HG02970 (cell line): ENCODE results near the gene GFRAL.
"Not testable (repeated sequence)": the region's sequence is repeated elsewhere in the genome, so short reads cannot be mapped to it uniquely, and the experiment has no call there.

ENCODE experiments used
- ATAC-seq: cut with Tn5 transposase; IDR thresholded peaks from one replicate; pipeline ENCODE4 v1.9.1; 2021; ENCODE audit warnings: mild to moderate bottlenecking, moderate library complexity, moderate number of reproducible peaks; ENCODE audit not compliant: unreplicated experiment, low FRiP score

GFRAL gene, protein sequence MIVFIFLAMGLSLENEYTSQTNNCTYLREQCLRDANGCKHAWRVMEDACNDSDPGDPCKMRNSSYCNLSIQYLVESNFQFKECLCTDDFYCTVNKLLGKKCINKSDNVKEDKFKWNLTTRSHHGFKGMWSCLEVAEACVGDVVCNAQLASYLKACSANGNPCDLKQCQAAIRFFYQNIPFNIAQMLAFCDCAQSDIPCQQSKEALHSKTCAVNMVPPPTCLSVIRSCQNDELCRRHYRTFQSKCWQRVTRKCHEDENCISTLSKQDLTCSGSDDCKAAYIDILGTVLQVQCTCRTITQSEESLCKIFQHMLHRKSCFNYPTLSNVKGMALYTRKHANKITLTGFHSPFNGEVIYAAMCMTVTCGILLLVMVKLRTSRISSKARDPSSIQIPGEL

DNA sequence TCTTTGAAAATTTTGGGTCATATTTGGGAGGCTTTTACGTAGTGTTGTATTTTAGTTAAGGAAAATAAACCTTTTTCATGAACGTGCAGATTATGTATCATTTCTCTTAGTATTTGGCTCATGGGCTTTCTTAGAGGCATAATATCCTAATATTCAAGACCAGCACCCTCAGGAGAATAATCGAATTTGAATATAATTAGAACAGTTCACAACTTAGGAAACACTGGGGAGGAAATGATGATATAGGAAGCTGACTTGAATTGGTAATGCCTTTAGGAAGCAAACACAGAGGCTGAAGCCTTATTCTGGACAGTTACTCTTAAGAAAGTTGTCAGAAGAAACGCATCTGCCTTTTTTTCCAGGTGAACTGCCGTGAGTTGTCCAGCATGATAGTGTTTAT, at the start of gene GFRAL:
Gene GFRAL, plus strand, starts transcription at position 301 of the 400 bp plus-strand sequence. Its CDS starts 86 bp downstream, at position 387.
- ATAC-seq = no peak

DNA sequence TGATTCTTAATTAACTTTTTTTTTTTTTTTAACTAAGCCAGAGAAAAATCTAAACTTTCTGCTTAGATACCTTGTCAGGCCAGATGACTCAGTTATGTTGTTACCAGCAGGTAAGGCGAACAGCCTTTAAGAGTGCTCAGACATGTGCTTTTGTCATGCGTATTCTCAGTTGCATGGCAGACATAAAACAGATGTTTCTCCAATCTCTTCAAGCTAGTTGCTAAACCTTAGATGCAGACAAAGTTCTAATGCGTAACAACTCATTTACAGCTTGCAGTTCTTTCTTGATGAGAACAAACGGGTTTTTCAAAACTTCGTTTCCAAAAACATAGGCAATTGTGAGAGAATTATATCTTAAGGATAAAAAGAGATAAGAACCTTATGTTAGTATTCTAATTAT, 49.6 kb upstream of the GFRAL start:
- ATAC-seq = no peak

DNA sequence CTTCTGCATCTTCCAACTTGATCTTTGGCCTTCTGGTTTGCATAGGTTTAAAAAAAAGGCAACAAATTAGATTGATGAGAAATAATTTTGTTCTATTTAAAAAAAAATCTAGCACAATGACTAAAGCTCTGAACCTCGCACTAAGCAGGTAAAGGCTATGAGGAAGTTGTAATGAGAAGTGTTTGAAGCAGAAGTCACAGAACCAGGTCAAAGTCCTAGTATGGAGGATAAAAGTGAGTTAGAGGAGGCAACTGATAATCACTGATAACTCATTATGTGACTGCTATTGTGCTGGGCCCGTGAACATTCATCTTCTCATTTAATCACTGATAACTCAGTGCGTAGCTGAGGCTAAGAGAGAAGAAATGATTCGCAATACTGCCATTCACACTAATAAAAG, 46.1 kb upstream of the GFRAL start:
- ATAC-seq = no peak

DNA sequence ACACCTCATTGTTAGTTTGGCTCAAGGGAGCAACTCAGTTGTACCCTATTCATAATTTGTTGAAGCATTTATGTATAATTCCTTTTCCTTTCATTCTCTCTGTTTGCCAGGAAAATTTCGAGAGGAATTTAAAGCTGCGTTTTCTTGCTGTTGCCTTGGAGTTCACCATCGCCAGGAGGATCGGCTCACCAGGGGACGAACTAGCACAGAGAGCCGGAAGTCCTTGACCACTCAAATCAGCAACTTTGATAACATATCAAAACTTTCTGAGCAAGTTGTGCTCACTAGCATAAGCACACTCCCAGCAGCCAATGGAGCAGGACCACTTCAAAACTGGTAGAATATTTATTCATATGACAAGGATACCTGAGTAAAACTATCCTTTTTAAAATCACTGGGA, 45.2 kb upstream of the GFRAL start:
- no peak for ATAC-seq

DNA sequence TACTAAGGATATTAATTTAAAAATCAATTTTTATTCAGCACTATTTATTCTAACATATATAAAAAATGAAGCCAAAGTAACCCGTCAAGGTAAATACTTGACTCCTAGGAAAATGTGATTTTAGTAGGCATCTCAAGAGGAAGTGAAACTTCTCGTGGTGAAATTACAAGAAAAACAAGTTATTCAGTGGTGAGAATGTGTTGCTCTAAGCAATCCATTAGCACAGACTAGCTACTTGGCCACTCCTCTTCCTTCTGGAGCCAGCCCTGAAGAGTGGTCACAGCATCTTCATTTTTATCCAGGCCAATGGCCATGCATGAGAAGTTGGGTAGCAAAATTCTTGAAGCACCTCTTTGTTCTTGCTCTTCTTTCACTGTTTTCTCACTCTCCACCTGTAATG, 40.4 kb upstream of the GFRAL start:
- no peak for ATAC-seq

DNA sequence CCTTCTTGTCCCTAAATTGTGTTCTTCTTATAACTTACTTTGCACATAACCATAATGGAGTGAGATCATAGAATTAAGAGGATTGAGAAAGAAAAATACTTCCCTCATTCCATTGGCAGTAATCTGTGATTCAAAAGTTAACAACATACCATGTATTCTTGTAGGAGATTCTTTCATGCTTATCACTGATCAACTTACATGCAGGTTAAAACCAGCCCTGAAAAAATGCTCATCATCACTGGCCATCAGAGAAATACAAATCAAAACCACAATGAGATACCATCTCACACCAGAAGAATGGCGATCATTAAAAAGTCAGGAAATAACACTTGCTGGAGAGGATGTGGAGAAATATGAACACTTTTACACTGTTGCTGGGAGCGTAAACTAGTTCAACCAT, 36.5 kb upstream of the GFRAL start:
- ATAC-seq = no peak

DNA sequence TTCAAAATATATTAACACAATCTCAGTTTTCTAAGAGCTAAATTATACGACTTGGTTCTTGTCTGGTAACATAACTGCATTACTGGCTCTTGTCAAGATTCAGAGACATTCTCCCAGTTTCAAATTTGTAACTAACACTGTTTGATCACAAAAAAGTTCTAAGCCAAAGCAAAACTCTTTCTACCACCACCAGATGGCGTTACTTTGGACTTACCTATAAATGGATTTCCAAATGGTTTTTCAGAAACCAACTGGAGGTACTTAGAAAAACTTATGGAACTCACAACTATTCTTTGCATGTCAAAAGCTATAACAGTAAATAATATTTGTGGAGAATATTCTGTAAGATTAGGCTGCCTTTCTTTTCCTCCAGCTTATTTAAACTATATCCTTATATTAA, 34.2 kb upstream of the GFRAL start:
- ATAC-seq = no peak

DNA sequence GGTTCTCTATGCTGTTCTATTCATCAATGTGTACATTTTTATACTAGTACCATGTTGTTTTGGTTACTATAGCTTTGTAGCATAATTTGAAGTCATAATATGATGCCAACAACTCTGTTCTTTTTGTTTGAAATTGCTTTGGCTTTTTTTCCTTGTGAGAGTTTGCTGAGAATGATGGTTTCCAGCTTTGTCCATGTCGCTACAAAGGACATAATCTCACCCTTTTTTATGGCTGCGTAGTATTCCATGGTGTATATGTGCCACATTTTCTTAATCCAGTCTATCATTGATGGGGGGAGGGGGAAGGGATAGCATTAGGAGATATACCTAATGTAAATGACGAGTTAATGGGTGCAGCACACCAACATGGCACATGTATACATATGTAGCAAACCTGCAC, 30.1 kb upstream of the GFRAL start:
- ATAC-seq = not testable (repeated sequence)

DNA sequence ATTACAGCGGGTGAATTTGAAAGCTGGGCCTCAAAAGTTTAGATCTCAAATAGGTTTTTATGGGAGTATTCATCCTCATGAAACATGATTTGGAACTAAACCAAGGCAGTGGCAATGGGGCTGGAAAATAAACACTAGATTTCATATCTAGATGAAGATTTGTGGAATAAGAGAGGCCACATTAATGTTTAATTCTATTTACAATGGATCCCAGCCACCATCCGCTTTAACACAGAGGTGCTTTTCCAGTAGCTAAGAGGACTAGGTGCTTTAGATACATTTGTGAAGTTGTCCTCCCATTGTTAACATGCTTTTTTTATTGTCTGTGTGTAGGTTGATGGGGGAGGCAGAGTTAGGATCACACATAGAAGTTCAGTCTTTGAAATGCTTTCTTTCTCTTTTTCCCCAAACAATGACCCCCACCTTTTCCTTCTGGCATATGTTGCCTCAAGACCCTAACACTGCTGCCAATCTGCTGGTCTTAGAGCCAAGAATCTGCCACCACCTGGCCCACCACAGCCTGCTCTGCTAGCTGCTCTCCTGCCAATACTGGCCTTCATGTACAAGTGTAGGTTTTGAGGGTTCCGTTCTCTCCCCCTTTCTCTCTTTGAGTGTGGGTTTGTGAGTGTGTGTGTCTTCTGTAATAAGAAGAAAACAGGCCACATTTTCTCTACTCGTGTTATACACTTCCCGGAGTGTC, 27.8 kb upstream of the GFRAL start:
- no peak for ATAC-seq

DNA sequence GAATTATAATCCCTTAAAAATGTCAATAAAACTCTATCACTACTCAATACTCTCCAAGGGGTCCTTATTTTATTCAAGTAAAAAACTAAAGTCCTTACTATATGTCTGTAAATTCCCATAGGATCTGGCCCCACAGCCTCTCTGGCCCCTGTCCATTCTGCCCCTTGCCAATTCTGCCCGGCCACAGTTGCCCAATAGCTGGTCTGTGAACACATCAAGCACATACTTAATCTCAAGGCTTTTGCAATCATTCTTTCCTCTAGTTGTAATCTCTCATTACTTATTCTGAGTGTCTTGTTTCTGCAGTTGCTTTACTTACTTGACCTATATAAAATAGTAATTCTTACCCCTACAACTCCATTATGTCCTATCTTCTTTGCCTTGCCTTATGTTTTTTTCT, 22.5 kb upstream of the GFRAL start:
- no peak for ATAC-seq

DNA sequence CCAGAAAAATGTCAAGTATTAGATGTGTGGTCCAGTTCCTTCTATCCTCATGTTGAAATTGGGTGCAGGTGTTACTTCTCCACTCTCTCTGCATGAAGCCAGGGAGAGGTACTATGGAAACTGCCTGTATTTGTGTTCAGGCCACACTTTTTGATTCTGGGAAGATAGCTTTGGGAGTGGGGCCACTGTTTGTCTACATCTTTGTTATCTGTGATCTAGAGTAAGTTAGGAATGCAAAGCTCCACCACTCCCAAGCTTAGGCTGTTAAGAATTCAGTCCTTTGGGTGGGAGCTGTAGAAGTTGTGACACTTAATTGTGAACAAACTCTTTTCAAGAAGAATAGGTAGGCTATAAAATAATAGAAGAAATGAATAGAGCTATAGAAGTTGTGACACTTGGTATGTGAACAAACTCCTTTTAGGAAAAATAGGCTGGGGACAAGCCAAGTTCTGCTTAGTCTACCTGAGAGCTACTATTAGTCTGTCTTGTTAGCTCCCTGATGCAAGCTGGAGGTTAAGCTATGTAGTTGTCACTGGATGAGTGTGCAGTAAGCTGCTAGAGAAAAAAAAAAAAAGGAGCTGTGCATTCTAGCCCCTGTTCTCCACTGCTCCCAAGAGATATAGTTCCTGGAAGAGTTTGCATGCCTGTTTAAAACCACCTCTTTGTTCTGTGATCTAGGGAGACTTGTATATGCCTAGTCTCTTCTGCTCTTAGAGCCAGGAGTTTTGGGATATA, 7.1 kb upstream of the GFRAL start:
- ATAC-seq = no peak

DNA sequence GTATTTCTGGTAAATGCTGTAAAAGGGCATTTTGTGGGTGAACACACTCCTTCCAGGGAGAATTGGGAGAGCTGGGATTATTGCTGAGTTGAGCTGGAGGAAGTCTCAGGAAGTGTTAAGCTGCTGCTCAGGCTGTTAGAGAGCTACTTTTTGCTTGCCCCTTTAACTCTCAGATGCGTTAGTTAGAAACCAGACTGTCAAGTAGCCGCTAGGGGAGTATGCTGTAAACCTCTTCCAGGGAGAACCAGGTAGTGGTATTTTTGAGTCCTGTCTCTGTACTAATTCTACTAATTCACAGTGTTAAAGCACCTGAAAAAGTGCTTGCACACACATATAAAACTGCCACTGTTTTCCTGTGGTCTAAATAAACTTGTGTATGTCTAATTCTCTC, 6.6 kb upstream of the GFRAL start:
- no peak for ATAC-seq

DNA sequence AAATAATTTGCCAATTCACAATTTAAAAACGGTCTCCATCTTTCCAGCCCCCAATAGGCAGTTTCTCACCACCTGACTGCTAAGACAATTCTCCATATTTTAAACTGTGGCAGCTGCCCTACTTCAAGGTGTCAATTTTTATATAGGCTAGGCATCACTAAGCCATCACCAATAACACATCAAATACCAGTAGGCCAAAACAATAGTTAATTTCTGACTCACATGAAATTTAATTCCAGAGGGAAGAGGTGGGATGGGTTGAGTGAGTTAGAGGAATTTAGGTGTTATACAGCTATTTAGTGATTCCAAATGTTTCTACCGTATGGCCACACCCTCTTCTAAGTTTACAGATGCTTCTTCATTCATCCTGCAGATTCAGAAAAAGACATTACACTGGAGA, 49.9 kb downstream of the GFRAL start:
- ATAC-seq = no peak

DNA sequence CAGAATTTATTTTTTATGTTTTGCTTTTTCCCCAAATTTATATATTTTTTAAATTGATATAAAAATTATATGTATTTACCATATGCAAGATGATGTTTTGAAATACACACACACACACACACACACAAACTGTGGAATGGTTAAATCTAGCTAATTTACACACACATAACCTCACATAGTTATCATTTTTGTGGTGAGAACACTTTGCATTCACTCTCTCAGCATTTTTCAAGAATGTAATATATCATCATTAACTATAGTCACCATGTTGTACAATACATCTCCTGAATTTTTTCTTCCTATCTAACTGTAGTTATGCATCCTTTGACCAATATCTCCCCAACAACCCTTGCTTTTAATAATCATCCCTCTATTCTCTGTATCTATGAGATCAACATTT, 52.2 kb downstream of the GFRAL start:
- no peak for ATAC-seq

DNA sequence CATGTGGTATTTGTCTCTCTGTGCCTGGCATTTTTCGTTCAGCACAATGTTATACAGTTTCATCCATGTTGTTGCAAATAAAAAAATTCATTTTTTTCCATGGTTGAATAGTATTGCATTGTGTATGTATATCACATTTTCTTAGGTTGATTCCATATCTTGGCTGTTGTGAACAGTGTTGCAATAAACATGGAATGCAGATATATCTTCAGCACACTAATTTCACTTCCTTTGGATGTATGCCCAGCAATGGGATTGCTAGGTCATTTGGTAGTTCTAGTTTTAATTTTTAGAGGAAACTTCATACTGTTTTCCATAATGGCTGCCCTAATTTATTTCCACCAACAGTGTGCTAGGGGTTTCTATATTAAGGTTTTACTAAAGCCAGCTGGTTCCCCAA, 52.6 kb downstream of the GFRAL start:
- no peak for ATAC-seq

DNA sequence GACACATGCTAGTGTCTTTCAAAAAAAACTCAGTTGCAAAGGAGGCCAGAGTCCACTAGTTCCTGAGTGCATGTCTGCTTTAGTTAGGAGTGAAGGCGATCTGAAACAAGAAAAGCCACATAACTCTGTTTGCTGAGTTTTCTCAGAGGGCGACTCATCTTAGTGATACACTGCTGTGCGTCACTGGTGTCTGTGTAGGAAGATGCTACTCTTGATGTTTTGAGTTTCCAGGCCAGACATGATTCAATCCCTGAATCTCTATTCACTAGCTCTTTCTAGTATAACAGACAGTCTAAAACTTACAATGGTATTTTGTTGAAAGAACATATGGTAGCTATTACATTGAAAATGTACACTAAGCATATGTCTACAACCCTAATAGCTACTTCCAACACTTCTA, 60.9 kb downstream of the GFRAL start:
- no peak for ATAC-seq

DNA sequence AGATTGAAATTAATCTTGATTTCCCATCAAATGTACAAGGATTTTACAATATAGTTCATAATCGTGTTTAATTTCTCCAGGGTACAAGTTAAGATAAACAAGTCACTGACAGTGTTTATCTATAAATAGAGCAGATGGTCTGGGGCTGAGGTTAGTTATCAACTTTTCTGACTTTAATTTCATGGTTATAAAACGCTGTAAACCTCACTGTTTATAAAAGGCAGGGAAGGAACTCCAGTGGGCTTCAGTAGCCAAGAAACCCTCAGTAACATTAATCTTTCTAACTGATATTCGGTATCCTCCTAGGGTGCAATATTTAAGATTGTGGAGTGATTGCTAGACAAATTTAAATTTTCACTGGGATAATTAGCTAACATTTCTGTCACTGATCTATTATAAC, 68.6 kb downstream of the GFRAL start:
- no peak for ATAC-seq

DNA sequence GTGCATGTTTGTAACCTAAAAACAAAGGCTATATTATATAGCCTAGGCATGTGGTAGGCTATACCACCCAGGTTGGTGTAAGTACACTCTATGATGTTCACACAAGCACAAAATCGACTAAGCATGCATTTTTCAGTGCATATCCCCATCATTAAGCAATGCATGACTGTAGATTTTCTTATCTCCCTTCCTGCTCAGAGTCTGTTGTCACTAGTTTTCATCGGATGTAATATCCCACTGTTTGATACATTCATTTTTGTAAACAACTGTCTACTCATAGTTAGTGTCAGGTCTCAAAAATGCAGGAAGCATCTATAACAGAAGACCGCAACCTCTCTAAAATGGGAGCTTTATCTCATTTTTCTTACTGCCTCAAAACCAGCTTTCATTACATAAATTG, 70.7 kb downstream of the GFRAL start:
- ATAC-seq = no peak

DNA sequence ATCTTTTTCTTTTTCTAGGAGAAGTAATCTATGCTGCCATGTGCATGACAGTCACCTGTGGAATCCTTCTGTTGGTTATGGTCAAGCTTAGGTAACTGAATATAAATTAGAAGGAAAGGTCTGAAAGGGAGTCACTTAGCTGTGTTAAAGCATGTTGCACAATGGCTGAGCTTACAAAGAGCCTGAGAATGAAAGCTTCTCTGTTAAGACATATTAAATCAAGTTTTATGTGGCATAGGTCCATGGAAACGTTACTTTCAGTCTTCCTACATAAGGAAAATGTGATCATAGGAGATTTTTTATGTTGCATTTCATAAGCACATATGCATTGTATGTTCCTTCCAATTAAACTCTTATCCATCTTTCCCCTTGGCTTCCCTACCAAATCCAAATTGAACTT, 72.1 kb downstream of the GFRAL start:
- ATAC-seq = no peak

DNA sequence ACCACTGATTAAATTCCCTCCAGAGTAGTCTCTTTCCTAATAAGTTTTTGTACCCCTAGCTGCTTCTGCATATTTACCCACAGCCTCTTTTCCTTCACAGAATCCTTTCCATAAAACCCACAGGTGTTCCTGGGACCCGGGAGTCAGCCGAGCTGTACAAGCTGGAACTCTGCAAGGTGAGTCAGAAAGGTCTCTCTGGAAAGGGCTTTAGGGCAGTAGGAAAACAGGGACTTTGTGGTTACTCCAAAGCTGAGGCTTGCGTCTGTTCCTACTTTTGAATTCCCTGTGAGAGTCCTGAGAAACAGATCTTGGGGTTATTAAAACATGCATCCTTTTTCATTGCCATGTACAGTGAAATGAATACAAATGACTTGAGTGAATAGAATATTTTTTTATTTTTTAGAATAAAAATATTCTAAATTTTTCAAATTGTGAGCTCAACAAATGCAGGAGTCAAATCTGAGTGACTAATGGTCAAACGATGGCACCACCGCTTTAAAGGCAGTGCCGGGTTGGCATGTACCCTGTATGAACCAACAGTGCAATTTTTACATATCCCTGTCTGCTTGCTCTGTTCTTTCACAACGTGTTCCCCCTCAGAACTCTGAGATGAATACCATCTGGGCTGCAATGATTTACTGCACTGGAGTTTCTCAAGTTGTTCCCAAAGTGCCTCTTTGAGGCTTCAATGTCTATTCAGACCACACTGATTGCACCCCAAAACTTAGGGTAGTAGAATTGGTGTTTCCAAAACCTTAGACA, 78.4 kb downstream of the GFRAL start:
- ATAC-seq = no peak

DNA sequence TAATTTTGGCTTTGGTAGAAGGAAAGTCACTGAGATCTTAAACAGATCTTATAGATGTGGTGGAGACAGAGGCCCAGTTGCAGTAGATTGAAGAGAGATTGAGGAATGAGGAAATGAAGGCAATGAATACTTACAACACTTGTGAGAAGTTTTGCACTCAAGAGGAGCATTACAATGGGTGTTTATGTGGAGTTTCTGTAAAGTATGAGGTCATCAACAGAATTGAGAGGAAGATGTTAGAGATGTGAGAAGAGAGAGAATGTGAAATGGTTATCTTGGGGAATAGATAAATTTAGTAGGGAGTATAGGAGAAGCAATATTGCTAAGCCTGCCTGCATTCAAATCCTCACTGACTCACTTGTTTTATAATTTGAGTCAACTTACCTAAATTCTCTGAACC, 83.4 kb downstream of the GFRAL start:
- no peak for ATAC-seq
